ENCODE measurements around the gene TCTN2.

DNA sequence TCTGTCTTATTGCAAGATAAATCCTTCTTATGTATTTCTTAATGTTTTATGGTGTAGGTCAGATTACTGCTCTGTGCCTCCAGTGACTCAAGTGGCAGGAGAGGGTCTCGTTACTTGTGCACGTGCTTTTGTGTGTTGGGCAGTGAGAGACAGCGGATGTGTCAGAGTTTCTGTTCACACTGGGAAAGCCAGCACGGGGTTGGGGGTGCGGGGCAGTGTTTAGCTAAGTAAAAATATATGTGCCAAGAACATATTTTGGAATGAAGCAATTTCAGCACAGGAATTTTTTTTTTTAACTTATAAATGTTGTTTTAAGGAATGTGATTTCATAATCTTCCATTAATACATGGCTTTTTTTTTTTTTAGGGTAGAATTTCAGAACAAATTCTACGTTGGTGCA, 86.6 kb downstream of the TCTN2 start:
- no peak for TF ChIP-seq POLR2AphosphoS5 (IDR thresholded peaks at IDR 0.05; ENCODE audit: low read depth, low read length)
- TF ChIP-seq CTCF (IDR thresholded peaks at IDR 0.05) = no peak
- TF ChIP-seq SIN3A (IDR thresholded peaks at IDR 0.05; ENCODE audit: borderline replicate concordance, insufficient read depth, low read depth, low read length) = no peak
- TF ChIP-seq TCF7L2 (IDR thresholded peaks at IDR 0.05; ENCODE audit: low read depth, low read length) = no peak
